ENCODE results near the gene KRTAP1-5.

KRTAP1-5 gene

DNA sequence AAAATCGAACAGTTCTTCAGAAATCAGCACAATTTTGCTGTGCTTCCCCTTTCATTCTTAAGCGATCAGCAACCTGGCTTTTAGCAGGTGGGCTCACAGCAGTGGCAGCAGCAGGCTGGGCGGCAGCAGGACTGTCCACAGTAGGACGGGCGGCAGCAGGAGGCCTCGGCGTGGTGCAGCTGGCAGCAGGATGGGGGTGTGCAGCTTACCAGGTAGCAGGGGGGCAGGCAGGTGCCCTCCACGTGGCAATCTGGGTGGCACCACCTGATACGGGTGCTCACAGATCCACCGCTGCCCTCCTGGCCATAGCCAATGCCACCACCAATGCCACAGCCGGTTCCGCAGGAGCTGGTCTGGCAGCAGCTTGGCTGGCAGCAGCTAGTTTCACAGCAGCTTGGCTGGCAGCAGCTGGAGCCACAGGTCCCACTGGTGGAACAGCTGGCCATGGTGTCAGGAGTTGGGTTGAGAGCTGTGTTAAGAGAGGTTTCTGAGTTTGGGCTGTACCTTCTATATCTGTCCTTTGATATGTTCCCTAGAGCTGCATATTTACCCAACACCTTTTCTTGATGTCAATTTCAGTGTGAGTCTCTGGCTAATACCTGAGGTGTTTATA is 2.7 kb upstream of the KRTAP1-5 start, which contains the start of gene KRTAP1-4:
KRTAP1-4 (minus strand) TSS at position 563 of the 613 bp plus-strand sequence; CDS start at position 446, 117 bp downstream.
- Histone ChIP-seq H3K27ac (ENCODE audit: low read length) (no peak within 1 kb of the TSS), H3K36me3 (replicated peaks; ENCODE audit: insufficient read depth, low read length) (no peaks in the 10 kb centered on the region), H4K20me1 (ENCODE audit: insufficient read depth, low read length) (no peaks in the 10 kb centered on the region), H3K79me2 (ENCODE audit: low read length) (no peaks in the 10 kb centered on the region), H3K9ac (ENCODE audit: low read length) (no peak within 1 kb of the TSS), H3K4me2 (ENCODE audit: low read depth, low read length) (no peak within 1 kb of the TSS), H3K9me3 (replicated peaks; ENCODE audit: insufficient read depth, low read length) (no peaks in the 10 kb centered on the region), H2AFZ (ENCODE audit: low read length) (no peak within 1 kb of the TSS), H3K27me3 (replicated peaks; ENCODE audit: insufficient read depth, low read length) (no peaks in the 10 kb centered on the region), H3K4me1 (ENCODE audit: low read length) (no peaks in the 10 kb centered on the region), H3F3A (ENCODE audit: insufficient read depth, low read length) (no peaks in the 10 kb centered on the region), H3K9me2 (replicated peaks; ENCODE audit: insufficient read depth, low read length) (no peaks in the 10 kb centered on the region), H3K4me3 (ENCODE audit: low read length) (no peak within 1 kb of the TSS)
- DNase-seq, result no peak
- no peak for TF ChIP-seq EZH2phosphoT487 (IDR thresholded peaks at IDR 0.05; ENCODE audit: low read length)
- TF ChIP-seq, protein P1, sequence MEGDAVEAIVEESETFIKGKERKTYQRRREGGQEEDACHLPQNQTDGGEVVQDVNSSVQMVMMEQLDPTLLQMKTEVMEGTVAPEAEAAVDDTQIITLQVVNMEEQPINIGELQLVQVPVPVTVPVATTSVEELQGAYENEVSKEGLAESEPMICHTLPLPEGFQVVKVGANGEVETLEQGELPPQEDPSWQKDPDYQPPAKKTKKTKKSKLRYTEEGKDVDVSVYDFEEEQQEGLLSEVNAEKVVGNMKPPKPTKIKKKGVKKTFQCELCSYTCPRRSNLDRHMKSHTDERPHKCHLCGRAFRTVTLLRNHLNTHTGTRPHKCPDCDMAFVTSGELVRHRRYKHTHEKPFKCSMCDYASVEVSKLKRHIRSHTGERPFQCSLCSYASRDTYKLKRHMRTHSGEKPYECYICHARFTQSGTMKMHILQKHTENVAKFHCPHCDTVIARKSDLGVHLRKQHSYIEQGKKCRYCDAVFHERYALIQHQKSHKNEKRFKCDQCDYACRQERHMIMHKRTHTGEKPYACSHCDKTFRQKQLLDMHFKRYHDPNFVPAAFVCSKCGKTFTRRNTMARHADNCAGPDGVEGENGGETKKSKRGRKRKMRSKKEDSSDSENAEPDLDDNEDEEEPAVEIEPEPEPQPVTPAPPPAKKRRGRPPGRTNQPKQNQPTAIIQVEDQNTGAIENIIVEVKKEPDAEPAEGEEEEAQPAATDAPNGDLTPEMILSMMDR (IDR thresholded peaks at IDR 0.05; ENCODE audit: low read length), result no peak
- TF ChIP-seq EZH2 (optimal IDR thresholded peaks at IDR 0.05; ENCODE audit: low read depth, low read length), result no peak

DNA sequence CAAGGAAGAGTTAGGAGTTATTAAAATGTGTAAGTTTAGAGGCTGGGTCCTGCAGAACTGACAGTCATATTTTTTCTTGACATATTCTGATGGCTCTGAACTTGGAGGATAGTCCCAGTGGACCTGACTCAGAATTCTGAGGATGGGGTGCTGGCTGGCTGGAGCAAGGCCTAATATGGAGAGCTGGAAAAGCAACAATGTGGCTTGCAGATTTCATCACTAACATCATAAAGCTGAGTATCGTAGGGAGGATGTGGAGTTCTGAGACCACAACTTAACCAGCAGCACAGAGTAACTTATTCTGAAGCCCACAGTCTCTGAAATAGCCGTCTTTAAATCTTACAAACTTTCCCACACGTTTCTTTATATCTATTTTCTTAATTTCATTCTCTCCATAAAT is 2.3 kb downstream of the KRTAP1-5 start:
- H3K4me2 ChIP-seq (ENCODE audit: low read depth, low read length), result no peak overlapping the region
- no peaks in the 10 kb centered on the region for H3K79me2 ChIP-seq (ENCODE audit: low read length)
- no peak overlapping the region for H3K4me3 ChIP-seq (ENCODE audit: low read length)
- TF ChIP-seq, protein P1 (IDR thresholded peaks at IDR 0.05; ENCODE audit: low read length), result no peak
- TF ChIP-seq EZH2phosphoT487 (IDR thresholded peaks at IDR 0.05; ENCODE audit: low read length), result no peak
- TF ChIP-seq EZH2 (optimal IDR thresholded peaks at IDR 0.05; ENCODE audit: low read depth, low read length), result no peak
- DNase-seq, result no peak
- no peaks in the 10 kb centered on the region for H4K20me1 ChIP-seq (ENCODE audit: insufficient read depth, low read length)
- no peaks in the 10 kb centered on the region for H3K9me2 ChIP-seq (replicated peaks; ENCODE audit: insufficient read depth, low read length)
- H3K36me3 ChIP-seq (replicated peaks; ENCODE audit: insufficient read depth, low read length), result no peaks in the 10 kb centered on the region
- H2AFZ ChIP-seq (ENCODE audit: low read length), result no peak overlapping the region
- H3K4me1 ChIP-seq (ENCODE audit: low read length), result no peaks in the 10 kb centered on the region
- no peaks in the 10 kb centered on the region for H3F3A ChIP-seq (ENCODE audit: insufficient read depth, low read length)
- H3K9me3 ChIP-seq (replicated peaks; ENCODE audit: insufficient read depth, low read length), result no peaks in the 10 kb centered on the region
- no peak overlapping the region for H3K27ac ChIP-seq (ENCODE audit: low read length)
- no peak overlapping the region for H3K9ac ChIP-seq (ENCODE audit: low read length)
- H3K27me3 ChIP-seq (replicated peaks; ENCODE audit: insufficient read depth, low read length), result no peaks in the 10 kb centered on the region

DNA sequence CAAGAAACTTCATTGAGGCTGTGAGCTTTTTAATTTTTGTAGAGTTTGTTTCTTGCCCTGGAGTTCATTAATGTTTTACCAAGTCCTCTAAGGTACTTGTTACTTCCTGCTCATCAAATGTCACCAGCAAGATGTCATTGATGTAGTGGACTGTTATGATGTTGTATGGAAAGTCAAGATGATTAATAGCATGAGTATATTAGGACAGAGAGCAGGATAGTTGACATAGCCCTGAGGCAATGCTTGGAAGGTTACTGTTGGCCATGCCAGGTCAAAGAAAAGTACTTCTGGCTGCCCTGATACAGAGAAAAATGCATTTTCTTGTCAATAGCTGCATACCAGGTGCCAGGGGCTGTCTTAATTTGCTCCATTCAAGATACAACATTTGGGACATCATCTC is 6.7 kb downstream of the KRTAP1-5 start:
- Histone ChIP-seq H3K27ac (ENCODE audit: low read length) (no peak overlapping the region), H4K20me1 (ENCODE audit: insufficient read depth, low read length) (no peaks in the 10 kb centered on the region), H3K79me2 (ENCODE audit: low read length) (no peaks in the 10 kb centered on the region), H3K27me3 (replicated peaks; ENCODE audit: insufficient read depth, low read length) (no peaks in the 10 kb centered on the region), H3K4me3 (ENCODE audit: low read length) (no peak overlapping the region), H3K9me2 (replicated peaks; ENCODE audit: insufficient read depth, low read length) (no peaks in the 10 kb centered on the region), H3K4me1 (ENCODE audit: low read length) (no peaks in the 10 kb centered on the region), H3F3A (ENCODE audit: insufficient read depth, low read length) (no peaks in the 10 kb centered on the region), H3K36me3 (replicated peaks; ENCODE audit: insufficient read depth, low read length) (no peaks in the 10 kb centered on the region), H2AFZ (ENCODE audit: low read length) (no peak overlapping the region), H3K9ac (ENCODE audit: low read length) (no peak overlapping the region), H3K4me2 (ENCODE audit: low read depth, low read length) (no peak overlapping the region), H3K9me3 (replicated peaks; ENCODE audit: insufficient read depth, low read length) (no peaks in the 10 kb centered on the region)
- TF ChIP-seq EZH2phosphoT487 (IDR thresholded peaks at IDR 0.05; ENCODE audit: low read length) (no peak), EZH2 (optimal IDR thresholded peaks at IDR 0.05; ENCODE audit: low read depth, low read length) (no peak)
- TF ChIP-seq, protein P1 (IDR thresholded peaks at IDR 0.05; ENCODE audit: low read length), result no peak
- DNase-seq, result no peak
